ENCODE measurements around the gene PRKN. TPM values are rescaled to one million over a fixed set of nuclear protein-coding genes. Genes with fewer than 3 reads are reported as not detected.

The PRKN gene
- total RNA-seq, 4 donors from 2014 or later, result 5.2 to 121 (median 6.9) TPM

GRCh38 chr6:161523362-161523761, 1204.2 kb downstream of the PRKN start:
- no peak overlapping the region for H3K27ac ChIP-seq
- intact Hi-C loops (cut with DNase I), result no loop called here
- H3K4me1 ChIP-seq, result no peaks in the 10 kb centered on the region
- no peak overlapping the region for H3K4me3 ChIP-seq (replicated peaks in 1 of 3)
- no peaks in the 10 kb centered on the region for H3K36me3 ChIP-seq
- no peaks in the 10 kb centered on the region for H3K27me3 ChIP-seq
- WGBS, 2 donors, result 94% methylated on average over 2 of the region's 2 CpGs
- H3K9me3 ChIP-seq, result no peaks in the 10 kb centered on the region
- no peak for TF ChIP-seq CTCF (IDR thresholded peaks at IDR 0.05)
- no peak for TF ChIP-seq POLR2A (IDR thresholded peaks at IDR 0.05)
- DNase-seq, result no peak

GRCh38 chr6:161522276-161522675, 1205.3 kb downstream of the PRKN start:
- Histone ChIP-seq H3K27me3 (no peaks in the 10 kb centered on the region), H3K4me1 (no peaks in the 10 kb centered on the region), H3K36me3 (no peaks in the 10 kb centered on the region), H3K27ac (no peak overlapping the region), H3K4me3 (replicated peaks in 1 of 3) (no peak overlapping the region), H3K9me3 (no peaks in the 10 kb centered on the region)
- WGBS, 2 donors, result 88 to 95% methylated on average over 5 of the region's 5 CpGs
- TF ChIP-seq POLR2A (IDR thresholded peaks at IDR 0.05) (no peak), CTCF (IDR thresholded peaks at IDR 0.05) (no peak)
- intact Hi-C loops (cut with DNase I), result no loop called here
- DNase-seq, result no peak

- Histone ChIP-seq H3K4me3 (replicated peaks in 1 of 3) (no peak overlapping the region), H3K36me3 (no peaks in the 10 kb centered on the region), H3K27ac (no peak overlapping the region), H3K9me3 (no peaks in the 10 kb centered on the region), H3K4me1 (no peaks in the 10 kb centered on the region), H3K27me3 (no peaks in the 10 kb centered on the region)
- whole genome bisulfite sequencing, 2 donors, result 57 to 67% methylated on average over 9 of the region's 9 CpGs
- intact Hi-C loops (cut with DNase I), result no loop called here
- TF ChIP-seq CTCF (IDR thresholded peaks at IDR 0.05), result no peak
- no peak for TF ChIP-seq POLR2A (IDR thresholded peaks at IDR 0.05)
- DNase-seq, result no peak
These were observed 1216.0 kb downstream of the PRKN start for GRCh38 chr6:161511447-161512095.

- Histone ChIP-seq H3K36me3 (no peaks in the 10 kb centered on the region), H3K27ac (no peak overlapping the region), H3K4me3 (replicated peaks in 1 of 3) (no peak overlapping the region), H3K4me1 (no peaks in the 10 kb centered on the region), H3K9me3 (no peaks in the 10 kb centered on the region), H3K27me3 (no peaks in the 10 kb centered on the region)
- no peak for DNase-seq
- TF ChIP-seq POLR2A (IDR thresholded peaks at IDR 0.05), result no peak
- no peak for TF ChIP-seq CTCF (IDR thresholded peaks at IDR 0.05)
- WGBS, 2 donors, result 91 to 92% methylated on average over 6 of the region's 6 CpGs
- intact Hi-C loops (cut with DNase I), result no loop called here
These were observed 1219.2 kb downstream of the PRKN start for GRCh38 chr6:161508341-161508740.

GRCh38 chr6:161507375-161507774, 1220.2 kb downstream of the PRKN start:
- intact Hi-C loops (cut with DNase I), result no loop called here
- no peak for DNase-seq
- Histone ChIP-seq H3K9me3 (no peaks in the 10 kb centered on the region), H3K27me3 (no peaks in the 10 kb centered on the region), H3K4me3 (replicated peaks in 1 of 3) (no peak overlapping the region), H3K36me3 (no peaks in the 10 kb centered on the region), H3K27ac (no peak overlapping the region), H3K4me1 (no peaks in the 10 kb centered on the region)
- TF ChIP-seq CTCF (IDR thresholded peaks at IDR 0.05), result no peak
- no peak for TF ChIP-seq POLR2A (IDR thresholded peaks at IDR 0.05)
- 67 to 73% methylated on average over 4 of the region's 4 CpGs for WGBS, 2 donors

Data from thyroid gland (tissue), 4 donors.